ENCODE data around the gene NAT10.

- TF ChIP-seq CTCF (IDR thresholded peaks at IDR 0.05): no peak
- TF ChIP-seq POLR2A (IDR thresholded peaks at IDR 0.05): no peak
Observed at GRCh38 chr11:34160049-34160721, 54.8 kb downstream of the NAT10 start.
